ENCODE results near the gene TAF8.

Gene TAF8

DNA sequence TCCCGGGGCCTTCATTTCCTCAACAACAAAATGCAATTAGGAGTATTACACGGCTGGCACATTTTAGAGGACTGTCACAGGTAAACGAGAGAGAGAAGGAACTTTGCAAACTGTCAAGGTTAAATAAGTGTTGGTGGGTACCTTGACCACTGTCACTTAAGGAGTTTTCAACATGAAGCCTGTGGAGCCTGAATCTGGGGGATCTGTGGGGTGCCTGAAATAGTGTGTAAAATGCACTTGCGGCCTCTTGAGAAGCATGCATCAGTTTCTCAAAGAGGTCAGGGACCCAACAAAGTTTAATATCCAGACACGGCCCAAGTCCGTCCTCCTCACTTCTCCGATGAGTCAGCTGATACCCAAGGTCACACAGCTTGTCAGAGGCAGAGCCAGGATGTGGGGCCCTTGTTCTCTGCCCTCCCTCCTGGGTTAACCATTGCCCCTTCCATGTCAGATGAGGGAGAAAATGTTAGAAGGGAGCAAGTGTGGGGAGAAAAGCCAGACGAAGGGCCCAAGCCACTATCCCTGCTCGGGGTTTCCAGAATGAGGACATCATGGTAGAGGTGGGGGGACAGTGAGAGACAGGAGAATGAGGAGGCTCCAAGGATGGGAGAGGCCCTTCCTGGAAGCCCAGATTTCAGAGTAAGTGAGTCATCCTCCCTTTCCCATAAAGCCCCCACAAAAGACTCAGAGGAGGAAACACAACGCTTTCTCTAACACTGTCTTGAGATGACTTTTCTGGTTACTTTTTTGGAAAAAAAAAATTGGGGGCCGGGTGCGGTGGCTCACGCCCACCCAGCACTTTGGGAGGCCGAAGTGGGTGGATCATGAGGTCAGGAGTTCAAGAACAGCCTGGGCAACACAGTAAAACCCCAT, 49.9 kb downstream of the TAF8 start:
- DNase-seq, result no peak

- no peak for DNase-seq
Observed at GRCh38 chr6:42101186-42101657, 50.9 kb downstream of the TAF8 start.

GRCh38 chr6:42103216-42103615, 52.9 kb downstream of the TAF8 start:
- DNase-seq, result no peak

- DNase-seq, result no peak
Observed at GRCh38 chr6:42103753-42104094, 53.4 kb downstream of the TAF8 start.

GRCh38 chr6:42104095-42104803, 53.9 kb downstream of the TAF8 start:
- no peak for DNase-seq

DNA sequence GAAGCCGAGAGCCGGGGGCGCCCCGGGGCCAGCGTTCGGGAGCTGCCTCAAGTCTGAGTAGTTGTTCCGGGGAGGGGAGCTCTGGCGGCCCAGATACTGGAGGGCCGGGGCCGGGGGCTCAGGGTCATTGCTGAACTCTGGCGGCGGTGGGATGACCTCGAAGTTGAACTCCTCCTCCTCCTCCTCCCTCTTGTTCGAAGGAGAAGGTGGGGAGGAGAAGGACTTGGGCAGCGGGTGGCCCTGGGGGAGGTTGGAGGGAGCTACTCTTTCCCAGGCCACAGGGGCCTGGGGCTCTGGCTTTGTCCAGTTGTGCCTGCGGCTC, 54.4 kb downstream of the TAF8 start:
- no peak for DNase-seq

- no peak for DNase-seq
Observed at GRCh38 chr6:42105156-42105648, 54.9 kb downstream of the TAF8 start.

GRCh38 chr6:42105709-42106108, 55.4 kb downstream of the TAF8 start:
- no peak for DNase-seq

- no peak for DNase-seq
Observed at GRCh38 chr6:42106112-42107023, 56.0 kb downstream of the TAF8 start.

DNA sequence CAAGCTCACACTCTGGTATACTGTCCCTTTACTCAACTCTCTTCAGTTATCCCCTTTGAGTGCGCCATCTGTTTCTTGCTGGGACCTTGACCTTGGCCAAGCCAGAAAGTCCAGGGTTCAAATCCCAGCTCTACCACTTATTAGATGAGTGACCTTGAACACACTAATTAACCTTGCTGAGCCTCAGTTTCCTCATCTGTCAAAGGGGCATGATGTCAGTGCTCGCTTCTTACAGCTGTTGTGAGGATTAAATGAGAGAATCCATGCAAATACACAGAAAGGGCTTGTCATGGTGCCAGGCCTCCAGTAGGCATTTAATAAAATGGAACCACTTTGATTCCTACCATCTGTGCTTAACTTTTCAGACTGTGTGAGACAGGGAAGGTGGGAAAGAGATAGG, 57.7 kb downstream of the TAF8 start:
- DNase-seq, result no peak

DNA sequence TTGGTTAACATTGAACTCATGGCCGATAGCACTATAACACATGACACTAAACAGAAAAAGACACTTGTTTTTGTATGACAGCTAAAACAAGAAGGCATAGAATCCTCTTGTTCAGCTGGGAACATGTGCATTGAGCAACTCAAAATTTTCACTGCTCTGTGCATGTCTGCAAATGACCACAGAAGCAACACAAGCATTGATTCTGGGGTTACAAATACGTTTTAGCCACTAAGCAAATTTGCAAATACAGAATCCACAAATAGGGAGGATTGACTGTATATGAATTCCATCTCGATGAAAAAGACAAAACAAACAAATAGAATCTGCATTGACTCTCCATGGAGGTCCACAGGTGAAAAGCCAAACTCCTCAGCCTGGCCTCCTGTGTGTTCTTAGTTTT, 60.4 kb downstream of the TAF8 start:
- DNase-seq, result no peak

- no peak for DNase-seq
Observed at GRCh38 chr6:42112351-42112750, 62.0 kb downstream of the TAF8 start.

- DNase-seq, result no peak
Observed at GRCh38 chr6:42113936-42114636, 63.8 kb downstream of the TAF8 start.

- DNase-seq, result no peak
Observed at GRCh38 chr6:42117843-42118161, 67.5 kb downstream of the TAF8 start.

DNA sequence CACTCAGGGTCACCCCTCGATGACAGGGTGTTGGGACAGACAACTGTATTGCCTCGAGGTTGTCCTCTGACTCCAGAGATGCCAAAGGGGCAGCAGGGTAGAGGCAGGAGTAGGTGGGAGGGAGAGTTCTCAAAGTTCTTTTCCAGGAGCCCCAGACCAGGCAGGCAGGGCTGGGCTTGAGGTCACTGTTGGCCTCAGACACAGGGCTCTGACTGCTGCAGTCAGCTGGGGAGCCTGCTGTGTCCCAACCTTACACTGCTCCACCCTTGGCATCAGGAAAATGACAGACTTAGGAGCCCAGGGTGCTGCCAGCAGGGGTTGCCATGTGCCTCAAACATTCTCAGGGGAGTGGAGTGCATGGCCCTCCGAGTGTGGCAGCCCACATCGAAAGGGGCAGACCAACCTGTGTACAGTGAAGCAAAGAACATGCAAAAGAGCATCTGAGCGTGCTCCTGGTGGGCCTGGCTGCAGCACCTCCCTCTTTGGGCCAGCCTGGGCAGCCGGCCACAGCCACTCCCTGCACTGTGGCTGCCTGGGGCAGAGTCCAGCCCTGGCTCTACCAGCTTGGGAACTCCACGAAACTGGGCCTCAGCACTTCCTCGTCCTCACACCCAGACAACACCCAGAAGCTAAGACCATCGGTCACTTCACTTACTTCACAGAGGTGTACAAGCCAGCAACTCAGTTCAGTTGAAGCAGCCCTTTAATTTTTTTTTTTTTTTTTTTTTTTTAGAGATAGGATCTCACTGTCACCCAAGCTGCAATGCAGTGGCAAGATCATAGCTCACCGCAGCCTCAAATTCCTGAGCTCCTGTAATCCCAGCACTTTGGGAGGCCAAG, 68.1 kb downstream of the TAF8 start:
- no peak for DNase-seq

DNA sequence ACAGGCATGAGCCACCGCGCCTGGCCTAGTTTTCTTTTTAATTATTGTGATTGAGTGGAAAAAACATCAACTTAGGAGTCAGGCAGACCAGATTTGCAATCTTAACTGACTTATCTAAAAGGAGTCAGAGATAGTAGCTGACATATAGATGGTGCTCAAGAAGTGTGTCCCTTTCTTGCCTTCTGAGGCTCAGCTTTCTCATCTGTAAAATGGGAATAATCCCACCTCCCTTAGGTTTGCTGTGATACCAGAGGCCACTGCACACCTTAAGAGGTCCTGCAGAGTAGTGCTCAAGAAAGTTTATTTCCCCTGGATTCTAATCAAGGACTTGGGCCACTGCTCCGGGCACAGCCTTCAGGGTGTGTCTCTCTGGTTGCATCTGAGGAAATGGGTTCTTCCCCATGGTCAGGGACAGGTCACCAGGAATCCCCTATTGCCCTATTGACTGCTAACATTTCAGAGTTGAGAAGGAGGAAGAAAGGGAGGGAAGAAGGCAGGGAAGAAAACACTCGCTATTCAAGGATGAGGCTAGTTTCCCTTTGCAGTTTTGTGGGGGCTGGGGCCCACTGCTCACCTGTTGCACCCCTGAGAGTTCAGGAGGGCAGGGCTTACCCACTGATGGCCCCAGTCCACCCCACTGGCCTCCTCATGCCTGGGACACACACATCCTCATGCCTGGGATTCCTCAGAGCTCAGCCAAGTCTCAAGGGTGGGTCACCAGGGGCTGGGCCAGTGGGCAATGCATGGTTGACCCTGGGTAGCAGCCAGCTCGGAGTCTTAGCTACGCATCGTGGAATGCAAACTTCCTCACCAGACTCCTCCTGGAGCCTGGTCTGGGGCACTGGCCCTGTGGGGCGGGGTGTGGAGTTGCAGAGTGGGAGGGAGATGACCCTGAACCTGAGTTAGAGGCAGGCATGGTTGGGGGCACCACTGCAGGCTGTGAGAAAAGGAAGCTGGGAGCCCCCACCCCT, 70.9 kb downstream of the TAF8 start:
- DNase-seq, result no peak

GRCh38 chr6:42123379-42124103, 73.2 kb downstream of the TAF8 start:
- no peak for DNase-seq

GRCh38 chr6:42124223-42124836, 74.0 kb downstream of the TAF8 start:
- no peak for DNase-seq

DNA sequence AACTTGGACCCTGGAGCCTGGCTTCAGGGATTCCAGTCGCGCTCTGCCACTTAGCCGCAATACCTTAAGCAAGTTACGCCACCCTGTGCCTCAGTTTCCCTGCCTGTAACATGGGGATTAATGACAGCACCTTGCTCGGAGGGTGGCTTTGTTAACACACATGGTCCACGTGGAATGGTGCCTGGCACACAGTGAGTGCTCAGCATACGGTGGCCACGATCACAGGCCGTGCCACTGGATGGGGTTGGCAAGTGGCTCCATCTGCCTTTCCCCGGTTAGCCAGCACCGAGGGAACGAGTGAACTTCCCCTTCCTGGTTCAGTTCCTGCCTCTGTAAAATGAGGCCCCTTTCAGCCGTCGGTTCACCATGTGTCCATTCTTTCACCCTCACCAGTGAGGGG, 74.9 kb downstream of the TAF8 start:
- DNase-seq, result no peak

Data from NCI-H2171 treated with DMSO at 0.1 percent for 48 hours (cell line).